M059J (cell line): ENCODE results near the gene PHKG2. TPM values are rescaled to one million over a fixed set of nuclear protein-coding genes. Genes with fewer than 3 reads are reported as not detected.

Source experiments
- DNase-seq: peaks from one replicate; pipeline ENCODE4 v3.0.0-alpha.2; 2012; ENCODE audit warnings: low read depth
- total RNA-seq: library from RNA; depleted of rRNA; stranded (reverse); fragments of >200 nt; shearing (Covaris generic); gene quantifications from 2 replicates; pipeline ENCODE4 v1.2.3, GENCODE V29; 2014

Gene PHKG2
- total RNA-seq, 1 experiment from 2014 or later = 57.4 TPM

DNA sequence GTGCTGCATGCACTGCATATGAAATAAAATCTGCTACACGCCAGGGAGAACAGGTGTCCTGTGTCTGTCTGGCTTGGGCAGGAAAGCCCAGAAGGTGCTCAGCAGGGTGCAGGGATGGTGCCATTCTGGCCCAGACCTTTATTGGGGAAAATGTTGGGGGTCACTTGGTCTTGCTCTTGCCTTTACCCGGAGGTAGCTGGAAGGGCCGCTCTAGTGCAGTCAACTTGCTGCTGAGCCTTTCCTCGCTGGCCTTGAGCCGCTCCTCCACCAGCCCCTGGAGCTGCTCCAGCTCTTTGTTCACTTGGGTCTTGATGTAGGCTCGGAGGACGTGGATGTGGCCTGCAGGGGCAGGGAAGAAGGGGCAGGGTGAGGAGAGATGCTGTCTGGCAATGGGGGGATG is 9.1 kb downstream of the PHKG2 start:
- DNase-seq = no peak

GRCh38 chr16:30758988-30759491 is 10.8 kb downstream of the PHKG2 start:
- DNase-seq = no peak

- no peak for DNase-seq
Observed at GRCh38 chr16:30760001-30760559, 11.9 kb downstream of the PHKG2 start.

DNA sequence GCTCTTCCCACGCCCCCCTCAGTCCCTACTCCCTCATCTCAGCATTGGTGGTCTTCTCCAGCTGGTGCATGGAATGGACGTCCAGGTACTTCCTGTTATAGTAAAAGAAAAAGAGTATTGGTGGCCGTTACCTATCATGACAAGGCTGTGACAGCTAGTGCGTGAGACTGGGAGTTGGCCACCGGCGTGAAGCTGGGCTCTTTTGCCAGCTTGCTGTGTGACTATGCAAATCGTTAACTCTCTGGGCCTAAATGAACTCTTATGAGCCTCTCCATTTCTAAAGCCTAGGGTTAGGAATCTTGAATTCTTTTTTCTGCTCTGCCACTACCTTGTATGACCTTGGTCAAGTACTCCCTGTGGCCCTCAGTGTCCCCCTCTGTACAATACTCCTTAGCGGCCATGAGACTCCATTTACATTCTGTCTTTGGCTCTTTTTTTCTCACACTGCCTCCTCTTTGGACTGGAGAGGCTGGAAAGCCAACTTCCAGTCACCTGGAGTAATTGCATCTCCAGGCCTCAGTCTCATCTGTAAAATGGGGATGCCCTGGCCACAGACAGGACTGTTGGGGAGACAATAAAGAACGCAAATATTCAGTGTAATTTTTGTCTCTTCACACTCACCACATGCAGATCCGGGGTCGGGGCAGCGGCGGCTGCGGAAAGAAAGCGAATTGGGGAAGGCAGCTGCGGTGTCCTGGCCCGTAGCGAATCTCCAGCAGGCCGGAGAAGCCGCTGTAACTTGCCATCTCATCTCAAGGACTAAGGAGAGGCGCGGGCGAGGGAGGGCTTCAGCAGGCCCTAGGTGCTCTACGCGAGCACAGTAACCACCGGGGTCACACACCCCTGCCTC is 12.6 kb downstream of the PHKG2 start:
- no peak for DNase-seq

DNA sequence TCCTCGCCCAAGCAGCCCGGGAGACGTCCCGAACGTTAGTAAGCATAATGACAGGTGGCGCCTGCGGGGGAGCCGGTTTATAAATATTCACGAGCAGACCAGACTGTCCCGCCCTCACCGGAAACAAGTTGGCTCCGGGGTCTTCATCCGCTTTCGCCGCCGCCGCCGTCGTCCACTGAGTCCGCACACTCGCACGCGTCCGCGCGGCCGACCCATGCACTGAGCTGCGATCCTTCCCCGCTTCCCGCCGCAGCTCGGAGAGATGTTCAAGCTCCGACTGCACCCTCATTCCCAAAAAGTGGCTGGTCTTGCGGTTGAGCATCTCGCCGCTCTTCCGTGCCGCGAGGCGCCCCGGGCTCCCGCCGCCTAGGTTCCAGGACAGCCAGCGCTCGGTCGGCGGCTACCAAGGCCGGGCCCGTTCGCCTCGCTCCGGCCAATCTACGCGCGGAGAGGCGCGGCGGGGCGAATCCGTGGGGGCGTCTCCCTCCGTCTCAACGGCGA is 13.3 kb downstream of the PHKG2 start:
- DNase-seq = peak; percentile 57

GRCh38 chr16:30761928-30762902 is 14.0 kb downstream of the PHKG2 start, which contains the start of the genes CFAP119 and RNF40:
Gene CFAP119 (minus strand): TSS chr16:30762062. CDS start chr16:30761748, 314 bp downstream.
Gene RNF40 (plus strand): TSS chr16:30762322. CDS start chr16:30762546, 224 bp downstream.
- DNase-seq = peak; percentile 99

DNA sequence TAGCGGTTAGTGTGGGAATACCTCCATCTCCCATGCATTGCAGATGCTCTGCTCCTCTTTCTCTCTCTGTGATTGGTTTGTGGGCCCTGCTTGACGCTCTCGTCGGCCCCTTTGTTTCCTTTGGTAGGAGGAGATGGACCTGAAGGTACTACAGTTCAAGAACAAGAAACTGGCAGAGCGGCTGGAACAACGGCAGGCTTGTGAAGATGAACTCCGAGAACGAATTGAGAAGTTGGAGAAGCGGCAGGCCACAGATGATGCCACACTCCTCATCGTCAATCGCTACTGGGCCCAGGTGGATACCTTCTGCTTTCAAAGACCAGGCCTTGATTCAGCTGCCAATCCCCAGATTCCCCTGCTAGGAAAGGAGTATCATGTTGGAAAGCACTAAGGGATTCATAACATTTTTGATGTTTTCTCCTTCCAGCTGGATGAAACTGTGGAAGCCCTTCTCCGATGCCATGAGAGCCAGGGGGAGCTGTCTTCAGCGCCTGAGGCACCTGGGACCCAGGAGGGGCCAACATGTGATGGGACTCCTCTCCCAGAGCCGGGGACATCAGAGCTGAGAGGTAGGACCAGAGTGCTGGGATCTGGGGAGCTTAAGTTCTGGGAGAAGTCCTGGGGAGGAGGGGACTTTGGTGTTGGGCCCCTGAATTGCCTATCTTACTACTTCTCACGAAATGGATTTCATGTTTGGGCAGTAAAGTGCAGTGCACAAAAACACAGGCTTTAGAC is 14.9 kb downstream of the PHKG2 start:
- no peak for DNase-seq

DNA sequence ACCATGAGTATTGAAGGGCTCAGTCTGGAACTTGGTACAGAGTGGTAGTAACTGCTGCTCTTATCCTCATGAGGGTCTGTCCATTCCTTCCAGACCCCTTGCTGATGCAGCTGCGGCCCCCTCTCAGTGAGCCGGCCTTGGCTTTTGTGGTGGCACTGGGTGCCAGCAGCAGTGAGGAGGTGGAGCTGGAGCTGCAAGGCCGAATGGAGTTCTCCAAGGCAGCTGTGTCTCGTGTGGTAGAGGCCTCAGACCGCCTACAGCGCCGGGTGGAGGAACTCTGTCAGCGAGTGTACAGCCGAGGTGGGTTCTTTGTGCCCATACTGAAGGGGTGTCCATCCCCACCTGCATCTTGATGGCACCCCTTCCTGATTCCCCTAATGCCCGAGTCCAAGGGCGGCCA is 15.9 kb downstream of the PHKG2 start:
- no peak for DNase-seq

DNA sequence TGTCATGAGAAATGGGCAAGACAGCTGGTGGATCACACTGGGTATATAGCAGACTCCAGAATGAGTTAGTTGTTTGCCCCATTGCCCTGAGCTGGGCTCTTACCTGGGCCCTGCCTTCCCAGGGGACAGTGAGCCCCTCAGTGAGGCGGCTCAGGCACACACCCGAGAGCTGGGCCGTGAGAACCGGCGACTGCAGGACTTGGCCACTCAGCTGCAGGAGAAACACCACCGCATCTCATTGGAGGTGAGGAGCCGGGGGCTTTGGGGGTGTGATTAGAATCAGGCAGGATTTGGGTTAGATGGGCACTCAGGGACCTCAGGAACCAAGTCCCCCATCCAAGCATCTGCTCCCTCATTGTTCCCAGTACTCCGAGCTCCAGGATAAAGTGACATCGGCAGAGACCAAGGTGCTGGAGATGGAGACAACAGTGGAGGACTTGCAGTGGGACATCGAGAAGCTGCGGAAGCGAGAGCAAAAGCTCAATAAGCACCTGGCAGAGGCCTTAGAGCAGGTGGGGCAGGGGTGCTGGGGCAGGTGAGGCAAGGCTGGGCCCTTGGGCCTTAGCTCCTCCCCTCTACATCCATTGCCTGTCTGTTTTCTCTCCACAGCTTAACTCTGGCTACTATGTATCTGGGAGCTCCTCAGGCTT is 16.7 kb downstream of the PHKG2 start:
- DNase-seq = no peak

GRCh38 chr16:30766206-30766932 is 18.1 kb downstream of the PHKG2 start:
- no peak for DNase-seq

DNA sequence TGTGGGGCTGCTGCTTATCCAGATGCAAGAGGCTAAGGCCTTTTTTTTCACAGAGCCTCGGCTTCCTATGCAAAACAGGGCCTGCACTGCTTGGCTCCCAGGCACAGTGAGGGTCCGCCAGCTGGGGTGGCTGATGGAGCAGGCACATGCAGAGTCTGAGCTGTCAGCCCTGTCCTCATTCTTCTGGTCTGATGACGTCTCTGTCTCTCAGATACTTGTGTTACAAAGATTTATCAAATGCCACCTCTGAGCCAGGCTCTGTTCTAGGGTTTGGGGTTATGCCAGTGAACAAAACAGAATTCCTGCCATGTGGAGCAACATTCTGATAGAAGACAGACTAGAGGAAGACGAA is 18.7 kb downstream of the PHKG2 start:
- no peak for DNase-seq

DNA sequence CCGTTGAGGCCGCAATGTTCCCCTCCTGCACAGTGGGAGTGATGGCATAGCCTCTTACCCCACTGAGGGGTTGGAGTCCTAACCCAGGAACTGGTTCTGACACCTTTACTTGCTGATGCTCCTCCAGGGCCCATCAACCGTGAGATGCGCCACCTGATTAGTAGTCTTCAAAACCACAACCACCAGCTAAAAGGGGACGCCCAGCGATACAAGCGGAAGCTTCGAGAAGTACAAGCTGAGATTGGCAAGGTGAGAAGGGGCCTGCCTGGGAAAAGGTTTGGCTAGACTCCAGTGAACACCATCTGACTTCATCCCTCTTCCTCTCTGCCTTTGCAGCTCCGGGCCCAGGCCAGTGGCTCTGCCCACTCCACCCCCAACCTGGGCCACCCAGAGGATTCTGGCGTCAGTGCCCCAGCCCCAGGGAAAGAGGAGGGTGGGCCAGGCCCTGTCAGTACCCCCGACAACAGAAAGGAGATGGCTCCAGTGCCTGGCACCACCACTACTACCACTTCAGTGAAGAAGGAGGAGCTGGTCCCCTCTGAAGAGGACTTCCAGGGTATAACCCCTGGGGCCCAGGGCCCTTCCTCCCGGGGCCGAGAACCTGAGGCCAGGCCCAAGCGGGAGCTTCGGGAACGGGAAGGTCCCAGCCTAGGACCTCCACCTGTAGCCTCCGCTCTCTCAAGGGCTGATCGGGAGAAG is 19.7 kb downstream of the PHKG2 start:
- DNase-seq = no peak

GRCh38 chr16:30768583-30769181 is 20.5 kb downstream of the PHKG2 start:
- no peak for DNase-seq

DNA sequence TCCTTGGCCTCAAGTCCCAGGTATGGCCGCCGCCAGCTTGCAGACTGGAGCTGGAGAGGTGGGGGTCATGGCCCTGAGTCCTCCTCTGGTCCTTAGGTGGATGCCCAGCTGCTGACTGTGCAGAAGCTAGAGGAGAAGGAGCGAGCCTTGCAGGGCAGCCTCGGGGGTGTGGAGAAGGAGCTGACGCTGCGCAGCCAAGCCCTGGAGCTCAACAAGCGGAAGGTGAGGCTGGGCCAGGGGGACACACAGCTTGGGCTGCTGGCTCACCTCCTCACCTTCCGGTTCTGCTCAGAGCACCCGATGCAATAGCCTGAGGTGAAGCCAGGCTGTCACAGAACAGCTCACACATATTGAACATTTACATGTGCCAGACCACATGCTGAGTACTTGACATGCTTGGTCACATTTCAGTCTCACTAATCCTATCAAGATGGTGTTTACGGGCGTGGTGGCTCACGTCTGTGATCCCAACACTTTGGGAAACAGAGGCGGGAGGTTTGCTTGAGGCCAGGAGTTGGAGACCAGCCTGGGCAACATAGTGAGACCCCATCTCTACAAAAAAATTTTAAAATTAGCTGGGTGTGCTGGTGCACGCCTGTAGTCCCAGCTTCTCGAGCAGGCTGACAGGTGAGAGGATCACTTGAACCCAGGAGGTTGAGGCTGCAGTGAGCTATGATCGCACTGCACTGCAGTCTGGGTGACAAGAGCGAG is 21.3 kb downstream of the PHKG2 start:
- no peak for DNase-seq

DNA sequence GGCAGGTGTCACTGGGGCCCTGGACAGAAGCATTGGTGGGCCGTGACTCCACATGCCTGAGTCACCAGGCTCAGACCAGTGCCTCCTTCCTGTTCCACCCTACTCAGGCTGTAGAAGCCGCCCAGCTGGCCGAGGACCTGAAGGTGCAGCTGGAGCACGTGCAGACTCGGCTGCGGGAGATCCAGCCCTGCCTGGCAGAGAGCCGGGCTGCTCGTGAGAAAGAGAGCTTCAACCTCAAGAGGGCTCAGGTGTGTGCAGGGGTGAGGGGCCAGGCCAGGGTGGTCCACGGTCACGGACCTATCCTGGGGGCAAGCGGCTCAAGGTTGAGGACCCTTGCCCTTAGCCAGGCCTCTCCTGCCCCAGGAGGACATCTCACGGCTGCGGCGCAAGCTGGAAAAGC is 23.5 kb downstream of the PHKG2 start:
- no peak for DNase-seq

DNA sequence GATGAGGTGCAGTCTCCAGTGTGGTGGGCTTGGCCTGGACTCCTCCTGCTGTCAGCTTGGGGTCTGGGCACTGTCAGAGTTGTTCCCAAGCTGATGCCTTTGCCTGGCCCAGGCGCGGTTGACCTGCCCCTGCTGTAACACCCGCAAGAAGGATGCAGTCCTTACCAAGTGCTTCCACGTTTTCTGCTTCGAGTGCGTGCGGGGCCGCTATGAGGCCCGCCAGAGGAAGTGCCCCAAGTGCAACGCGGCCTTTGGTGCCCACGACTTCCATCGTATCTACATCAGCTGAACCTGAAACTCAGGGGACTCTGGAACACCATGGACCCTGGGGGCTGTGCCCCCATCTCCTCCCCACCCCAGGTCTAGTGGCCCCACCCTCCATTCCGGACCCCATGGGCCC is 25.6 kb downstream of the PHKG2 start:
- no peak for DNase-seq

- no peak for DNase-seq
Observed at GRCh38 chr16:30774367-30775130, 26.3 kb downstream of the PHKG2 start.

DNA sequence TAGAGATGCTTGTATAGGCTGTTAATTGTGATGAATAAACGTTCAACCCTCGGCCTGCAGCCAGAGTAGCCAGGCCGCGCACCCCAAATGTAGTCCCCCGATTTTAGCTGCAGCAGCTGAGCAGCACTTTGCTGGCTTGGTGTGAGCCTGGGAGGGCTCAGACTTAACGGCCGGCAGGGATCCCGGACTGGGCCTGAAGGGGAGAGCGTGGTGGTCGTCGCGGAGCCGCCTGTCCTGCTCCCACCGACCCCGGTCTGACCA is 26.8 kb downstream of the PHKG2 start:
- DNase-seq = no peak
